ENCODE measurements around the gene GLRA2.
"Not testable (repeated sequence)": the region's sequence is repeated elsewhere in the genome, so short reads cannot be mapped to it uniquely, and the experiment has no call there.

GLRA2 gene

GRCh38 chrX:14607446-14607985, 78.2 kb downstream of the GLRA2 start:
- DNase-seq (ENCODE audit: low spot score), result no peak
- TF ChIP-seq CTCF (IDR thresholded peaks at IDR 0.05; ENCODE audit: extremely low read depth, insufficient read depth, missing control alignments), result no peak
- in situ Hi-C loops (cut with MboI; ENCODE audit: low pct_unique_long_range_greater_than_20kb, low sequenced_read_pairs, unreplicated experiment), result no loop called here

- DNase-seq (ENCODE audit: low spot score); in situ Hi-C loops (cut with MboI; ENCODE audit: low pct_unique_long_range_greater_than_20kb, low sequenced_read_pairs, unreplicated experiment): not testable (repeated sequence)
Observed at GRCh38 chrX:14612450-14612849, 83.1 kb downstream of the GLRA2 start.

- DNase-seq (ENCODE audit: low spot score), result no peak
- no peak for TF ChIP-seq CTCF (IDR thresholded peaks at IDR 0.05; ENCODE audit: extremely low read depth, insufficient read depth, missing control alignments)
- in situ Hi-C loops (cut with MboI; ENCODE audit: low pct_unique_long_range_greater_than_20kb, low sequenced_read_pairs, unreplicated experiment), result no loop called here
Observed at GRCh38 chrX:14616301-14616700, 87.0 kb downstream of the GLRA2 start.

- in situ Hi-C loops (cut with MboI; ENCODE audit: low pct_unique_long_range_greater_than_20kb, low sequenced_read_pairs, unreplicated experiment), result no loop called here
- no peak for TF ChIP-seq CTCF (IDR thresholded peaks at IDR 0.05; ENCODE audit: extremely low read depth, insufficient read depth, missing control alignments)
- no peak for DNase-seq (ENCODE audit: low spot score)
Observed at GRCh38 chrX:14616836-14617235, 87.5 kb downstream of the GLRA2 start.

- in situ Hi-C loops (cut with MboI; ENCODE audit: low pct_unique_long_range_greater_than_20kb, low sequenced_read_pairs, unreplicated experiment), result no loop called here
- TF ChIP-seq CTCF (IDR thresholded peaks at IDR 0.05; ENCODE audit: extremely low read depth, insufficient read depth, missing control alignments), result no peak
- DNase-seq (ENCODE audit: low spot score), result no peak
Observed at GRCh38 chrX:14618177-14618965, 89.0 kb downstream of the GLRA2 start.

GRCh38 chrX:14630733-14631132, 101.4 kb downstream of the GLRA2 start:
- in situ Hi-C loops (cut with MboI; ENCODE audit: low pct_unique_long_range_greater_than_20kb, low sequenced_read_pairs, unreplicated experiment), result no loop called here
- no peak for TF ChIP-seq CTCF (IDR thresholded peaks at IDR 0.05; ENCODE audit: extremely low read depth, insufficient read depth, missing control alignments)
- no peak for DNase-seq (ENCODE audit: low spot score)
